ENCODE measurements around the gene NCCRP1.

NCCRP1 gene

DNA sequence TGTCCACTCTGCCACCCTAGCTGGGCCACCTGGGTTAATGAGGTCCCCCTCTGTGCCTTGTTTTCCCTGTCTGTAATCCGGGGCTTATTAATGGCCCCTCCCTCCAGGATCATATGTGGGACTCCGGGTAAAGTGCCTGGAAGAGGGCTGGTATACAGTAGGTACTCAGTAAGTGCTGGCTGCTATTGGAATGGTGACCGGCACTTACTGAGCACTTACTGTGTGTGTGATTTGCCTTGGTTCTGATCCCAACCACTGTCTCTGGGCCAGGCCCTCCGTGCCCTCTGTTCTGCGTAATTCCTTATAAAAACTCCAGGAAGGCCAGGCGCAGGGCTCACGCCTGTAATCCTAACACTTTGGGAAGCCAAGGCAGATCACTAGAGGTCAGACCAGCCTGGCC, 30.9 kb upstream of the NCCRP1 start:
- no peak for DNase-seq

DNA sequence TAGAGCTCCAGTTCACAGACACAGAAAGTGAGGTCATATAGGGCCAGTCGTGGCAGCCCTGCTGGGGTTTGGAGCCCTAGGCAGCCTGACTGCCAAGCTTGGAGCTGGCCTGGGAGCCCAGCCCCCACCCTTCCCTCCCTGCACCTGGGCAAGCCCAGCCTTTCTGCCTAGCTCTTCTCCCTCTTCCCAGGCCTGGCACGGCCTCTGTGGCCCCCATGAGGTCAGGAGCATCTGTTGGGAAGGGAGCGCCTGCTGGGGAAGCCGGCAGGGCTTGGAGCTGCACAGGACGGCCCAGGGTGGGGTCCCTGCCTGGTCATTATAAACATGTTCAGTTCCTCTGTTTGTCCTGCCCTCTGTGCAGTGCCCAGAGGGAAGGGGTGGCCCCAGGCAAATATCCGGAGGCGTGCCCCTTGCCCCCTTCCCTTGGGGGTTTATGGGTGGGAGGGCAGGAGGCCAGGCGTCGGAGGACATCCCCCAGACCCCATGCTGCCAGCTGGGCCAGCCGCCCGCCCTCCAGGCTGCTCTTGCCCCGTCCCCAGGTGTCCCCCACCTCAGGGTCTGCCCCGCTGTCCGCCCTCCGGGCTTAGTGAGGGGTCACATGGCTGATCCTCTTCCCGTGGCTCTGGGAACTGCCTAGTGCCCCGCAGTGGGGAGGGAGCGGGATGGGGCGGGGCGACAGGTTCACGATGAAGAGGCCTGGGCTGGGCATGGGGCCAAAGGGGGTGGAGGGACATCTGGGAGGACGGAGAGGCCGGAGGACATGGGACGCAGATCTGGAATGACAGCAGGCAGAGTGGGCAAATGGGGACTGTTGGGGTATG, 30.0 kb upstream of the NCCRP1 start:
- DNase-seq: peak; percentile 87

DNA sequence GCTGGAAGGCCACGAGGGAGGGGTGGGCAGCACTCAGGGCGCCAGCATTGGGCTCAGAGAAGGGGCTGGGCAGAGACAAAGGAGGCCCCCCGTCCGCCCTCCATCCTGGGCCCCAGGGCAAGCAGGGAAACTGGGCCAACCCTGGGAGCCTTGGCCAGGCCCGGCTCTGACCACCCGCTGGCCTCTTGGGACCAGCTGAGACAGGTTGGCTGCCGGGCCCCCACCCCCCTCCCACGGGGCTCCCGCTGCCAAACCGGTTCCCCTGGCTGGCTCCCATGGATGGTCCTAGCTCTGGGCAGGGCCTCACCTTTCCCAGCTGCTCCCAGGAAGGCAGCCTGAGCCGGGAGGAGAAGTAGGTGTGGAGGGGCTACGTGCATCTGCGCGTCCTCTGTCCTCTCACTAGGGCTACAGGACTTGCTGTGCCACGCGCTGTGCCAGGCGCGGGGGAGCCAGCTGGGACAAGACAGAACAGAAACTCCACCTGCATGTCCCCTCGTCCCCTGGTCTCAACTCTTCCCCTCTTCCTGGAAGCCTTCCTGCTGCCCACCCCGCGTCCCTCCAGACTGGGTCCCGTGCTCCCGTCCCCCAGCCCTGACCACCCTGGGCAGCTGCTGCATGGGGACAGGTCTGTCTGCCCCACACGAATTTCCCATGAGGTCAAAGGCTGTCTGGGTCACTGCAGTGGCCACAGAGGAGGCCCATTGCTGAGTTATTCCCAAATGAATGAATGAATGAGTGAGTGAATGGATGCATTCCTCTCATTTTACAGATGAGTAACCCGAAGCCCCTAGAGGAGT, 29.1 kb upstream of the NCCRP1 start:
- DNase-seq: peak; percentile 89

DNA sequence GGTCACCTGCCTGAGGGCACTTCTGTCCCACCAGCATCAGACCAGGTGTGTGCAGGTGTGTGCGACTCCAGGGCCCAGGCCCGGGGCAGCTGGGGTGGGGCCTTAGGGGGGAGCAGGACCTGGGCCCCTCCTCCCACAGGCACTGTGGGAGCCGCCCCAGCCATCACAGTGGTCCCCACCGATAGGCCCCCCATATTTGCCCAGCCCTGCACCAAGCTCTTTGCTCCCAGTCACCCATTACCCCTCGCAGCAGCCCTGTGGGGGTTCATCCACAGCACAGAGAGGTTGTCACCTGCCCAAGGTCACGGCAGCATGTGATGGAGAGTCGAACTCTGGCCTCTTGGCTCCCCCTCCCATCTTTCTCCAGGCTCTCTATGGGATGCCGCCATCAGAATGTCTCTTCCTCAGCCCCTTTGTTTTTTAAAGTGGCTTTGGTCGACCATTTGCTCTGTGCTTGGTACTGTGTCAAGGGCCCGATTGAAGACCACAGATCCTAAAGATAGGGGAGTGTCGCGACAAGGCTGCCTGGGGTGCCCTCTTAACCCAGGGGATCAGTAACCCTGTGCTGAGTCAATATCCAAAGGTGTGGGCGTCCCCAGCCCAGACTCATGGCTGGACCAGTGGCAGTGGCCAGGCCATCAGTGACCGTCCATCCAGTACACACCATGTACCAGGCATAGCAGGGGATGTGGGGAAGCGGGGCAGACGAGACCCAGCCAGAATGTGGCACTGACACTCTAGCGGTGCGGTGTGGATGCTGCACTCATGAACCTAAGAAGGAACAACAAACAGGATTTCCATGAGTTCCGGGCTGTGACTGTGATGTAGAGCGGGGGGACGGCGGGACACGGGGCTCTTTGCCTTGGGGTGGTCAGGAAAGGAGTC, 28.3 kb upstream of the NCCRP1 start:
- DNase-seq: no peak

DNA sequence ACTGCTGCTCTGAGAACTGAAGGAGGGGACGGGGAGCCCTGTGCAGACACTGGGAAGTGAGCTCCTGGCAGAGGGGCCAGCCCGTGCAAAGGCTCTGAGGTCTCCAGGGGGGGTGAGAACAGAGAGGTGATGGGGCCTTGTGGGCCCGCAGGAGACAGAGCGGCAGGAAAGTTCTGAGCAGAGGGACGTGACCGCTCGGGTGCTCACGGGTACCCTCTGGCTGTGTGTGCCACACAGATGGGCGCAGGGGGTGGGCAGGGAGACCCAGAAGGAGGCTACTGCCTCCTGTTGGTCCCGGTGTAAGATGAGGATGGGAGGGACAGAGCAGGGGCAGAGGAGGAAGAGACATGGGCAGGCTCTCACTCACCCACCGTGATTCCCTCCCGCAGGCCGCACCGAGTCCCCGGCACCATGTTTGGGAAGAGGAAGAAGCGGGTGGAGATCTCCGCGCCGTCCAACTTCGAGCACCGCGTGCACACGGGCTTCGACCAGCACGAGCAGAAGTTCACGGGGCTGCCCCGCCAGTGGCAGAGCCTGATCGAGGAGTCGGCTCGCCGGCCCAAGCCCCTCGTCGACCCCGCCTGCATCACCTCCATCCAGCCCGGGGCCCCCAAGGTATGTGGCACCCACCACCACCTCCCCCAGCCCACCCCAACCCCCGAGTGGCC, 27.5 kb upstream of the NCCRP1 start:
- no peak for DNase-seq

DNA sequence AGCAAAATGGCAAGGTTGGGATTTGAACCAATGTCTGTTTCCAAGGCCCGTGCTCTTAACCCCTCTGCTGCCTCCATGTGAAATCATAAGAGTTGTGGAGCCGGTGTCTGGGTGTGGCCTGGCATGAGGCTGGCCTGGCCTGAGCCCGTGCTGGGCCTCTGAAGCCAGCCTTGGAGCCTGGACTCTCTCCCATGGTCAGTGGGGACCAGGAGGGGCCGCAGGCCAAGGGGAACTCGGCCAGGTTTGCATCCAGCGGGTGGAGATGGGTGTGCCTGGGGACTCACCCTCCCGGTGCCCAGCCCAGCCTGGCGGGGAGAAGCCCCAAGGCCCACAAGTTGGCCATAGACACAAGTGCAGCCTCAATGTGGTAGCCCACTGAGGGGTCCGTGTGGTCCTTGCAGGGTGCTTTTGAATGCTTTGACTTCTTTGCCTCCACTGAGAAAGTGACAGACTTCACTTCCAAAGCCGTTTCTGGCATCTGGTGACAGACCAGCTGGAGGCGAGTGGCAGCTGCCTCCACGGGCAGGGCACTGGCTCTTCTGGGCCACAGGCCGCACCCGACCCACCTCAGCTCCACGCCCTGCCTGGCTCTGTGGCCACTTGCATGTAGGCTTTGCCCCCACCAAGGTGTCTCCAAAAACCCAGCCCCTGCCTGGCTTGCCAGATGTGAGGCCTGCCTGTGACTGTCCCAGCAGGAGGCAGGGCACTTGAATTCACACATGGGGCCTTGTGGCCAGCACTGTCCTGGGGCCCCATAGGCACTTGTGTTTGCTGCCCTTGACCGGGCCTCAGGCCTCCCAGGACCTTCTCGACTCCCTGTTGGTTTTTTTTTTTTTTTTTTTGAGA, 26.2 kb upstream of the NCCRP1 start:
- no peak for DNase-seq

DNA sequence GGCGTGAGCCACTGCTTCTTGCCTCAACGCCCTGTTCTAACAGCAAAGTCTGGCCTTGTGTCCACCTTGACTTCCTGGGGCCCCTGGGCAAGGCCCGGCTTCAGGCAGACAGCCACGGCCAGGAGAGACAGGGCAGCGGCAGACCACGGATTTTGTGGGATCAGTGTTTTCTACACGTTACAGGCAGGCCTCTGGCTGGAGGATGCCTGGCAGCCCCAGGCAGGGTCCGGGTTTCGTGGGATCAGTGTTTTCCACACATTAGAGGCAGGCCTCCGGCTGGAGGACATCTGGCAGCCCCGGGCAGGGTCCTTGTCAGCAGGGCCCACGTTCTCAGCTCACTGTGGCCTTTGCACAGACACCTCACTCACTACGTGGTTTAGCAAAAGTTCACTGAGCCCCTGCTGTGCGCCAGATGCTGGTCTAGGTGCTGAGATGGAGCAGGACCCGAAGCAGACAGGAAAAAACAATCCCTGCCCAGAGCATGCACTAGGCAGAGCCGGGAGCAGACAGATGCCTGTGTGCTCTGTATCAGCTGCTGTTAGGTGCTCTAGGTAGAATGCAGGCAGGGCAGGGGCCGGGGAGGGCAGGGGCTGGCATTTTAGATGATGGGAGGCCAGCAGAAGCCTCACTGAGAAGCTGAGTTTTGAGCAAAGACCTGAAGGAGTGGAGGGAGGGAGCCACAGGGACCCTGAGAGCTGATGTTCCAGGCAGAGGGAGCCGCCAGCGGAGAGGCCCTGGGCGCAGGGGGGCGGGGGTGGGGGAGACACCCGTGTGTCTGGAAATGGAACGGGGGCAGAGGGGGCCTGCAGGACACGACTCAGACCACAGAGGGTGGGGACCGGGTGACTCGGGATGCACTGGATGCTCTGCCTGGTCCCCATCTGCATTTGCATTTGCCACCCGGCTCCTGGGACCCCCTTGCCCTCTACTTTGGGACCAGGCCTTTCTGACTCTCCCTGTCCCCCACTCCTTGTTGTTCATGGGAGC, 25.0 kb upstream of the NCCRP1 start:
- DNase-seq: no peak

DNA sequence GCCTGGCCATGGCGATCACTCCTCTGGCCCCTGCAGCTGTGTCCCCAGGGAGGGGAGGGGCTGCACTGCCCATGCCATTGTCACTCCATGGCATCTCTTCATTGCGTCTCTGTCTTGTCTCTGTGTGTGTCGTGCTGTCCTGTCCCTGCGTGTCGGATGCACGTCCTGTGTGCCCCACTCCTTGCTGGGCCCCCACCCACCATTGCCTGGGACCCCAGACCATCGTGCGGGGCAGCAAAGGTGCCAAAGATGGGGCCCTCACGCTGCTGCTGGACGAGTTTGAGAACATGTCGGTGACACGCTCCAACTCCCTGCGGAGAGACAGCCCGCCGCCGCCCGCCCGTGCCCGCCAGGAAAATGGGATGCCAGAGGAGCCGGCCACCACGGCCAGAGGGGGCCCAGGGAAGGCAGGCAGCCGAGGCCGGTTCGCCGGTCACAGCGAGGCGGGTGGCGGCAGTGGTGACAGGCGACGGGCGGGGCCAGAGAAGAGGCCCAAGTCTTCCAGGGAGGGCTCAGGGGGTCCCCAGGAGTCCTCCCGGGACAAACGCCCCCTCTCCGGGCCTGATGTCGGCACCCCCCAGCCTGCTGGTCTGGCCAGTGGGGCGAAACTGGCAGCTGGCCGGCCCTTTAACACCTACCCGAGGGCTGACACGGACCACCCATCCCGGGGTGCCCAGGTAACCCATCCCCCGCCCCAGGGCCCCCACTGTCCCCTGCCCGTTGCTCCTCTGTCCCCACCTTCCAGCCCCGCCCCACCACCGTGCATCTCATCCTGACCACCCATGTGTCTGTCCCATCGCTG, 23.9 kb upstream of the NCCRP1 start:
- no peak for DNase-seq

DNA sequence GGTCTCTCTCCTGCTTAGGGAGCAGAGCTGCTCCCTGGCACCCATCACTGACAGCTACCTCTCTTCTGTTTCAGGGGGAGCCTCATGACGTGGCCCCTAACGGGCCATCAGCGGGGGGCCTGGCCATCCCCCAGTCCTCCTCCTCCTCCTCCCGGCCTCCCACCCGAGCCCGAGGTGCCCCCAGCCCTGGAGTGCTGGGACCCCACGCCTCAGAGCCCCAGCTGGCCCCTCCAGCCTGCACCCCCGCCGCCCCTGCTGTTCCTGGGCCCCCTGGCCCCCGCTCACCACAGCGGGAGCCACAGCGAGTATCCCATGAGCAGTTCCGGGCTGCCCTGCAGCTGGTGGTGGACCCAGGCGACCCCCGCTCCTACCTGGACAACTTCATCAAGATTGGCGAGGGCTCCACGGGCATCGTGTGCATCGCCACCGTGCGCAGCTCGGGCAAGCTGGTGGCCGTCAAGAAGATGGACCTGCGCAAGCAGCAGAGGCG, 23.2 kb upstream of the NCCRP1 start:
- DNase-seq: no peak

DNA sequence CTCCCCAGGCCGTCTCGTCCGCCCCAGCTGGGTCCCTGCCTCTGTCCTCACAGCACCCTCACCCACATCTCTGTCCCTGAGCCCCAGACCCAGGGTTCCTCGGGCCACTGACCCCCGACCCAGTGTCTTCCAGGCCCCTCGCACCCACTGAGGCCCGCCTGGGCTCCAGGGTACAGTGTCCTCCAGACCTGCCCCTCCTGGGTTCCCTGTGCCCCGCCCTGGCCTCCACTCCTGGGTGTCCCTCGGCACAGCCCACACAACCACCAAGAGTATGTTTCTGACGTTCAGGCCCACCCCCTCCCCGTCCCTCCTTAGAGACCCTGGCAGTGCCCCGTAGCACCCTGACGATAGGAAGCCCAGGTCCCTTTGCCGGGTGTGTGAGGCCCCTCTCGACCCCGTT, 22.6 kb upstream of the NCCRP1 start:
- no peak for DNase-seq

DNA sequence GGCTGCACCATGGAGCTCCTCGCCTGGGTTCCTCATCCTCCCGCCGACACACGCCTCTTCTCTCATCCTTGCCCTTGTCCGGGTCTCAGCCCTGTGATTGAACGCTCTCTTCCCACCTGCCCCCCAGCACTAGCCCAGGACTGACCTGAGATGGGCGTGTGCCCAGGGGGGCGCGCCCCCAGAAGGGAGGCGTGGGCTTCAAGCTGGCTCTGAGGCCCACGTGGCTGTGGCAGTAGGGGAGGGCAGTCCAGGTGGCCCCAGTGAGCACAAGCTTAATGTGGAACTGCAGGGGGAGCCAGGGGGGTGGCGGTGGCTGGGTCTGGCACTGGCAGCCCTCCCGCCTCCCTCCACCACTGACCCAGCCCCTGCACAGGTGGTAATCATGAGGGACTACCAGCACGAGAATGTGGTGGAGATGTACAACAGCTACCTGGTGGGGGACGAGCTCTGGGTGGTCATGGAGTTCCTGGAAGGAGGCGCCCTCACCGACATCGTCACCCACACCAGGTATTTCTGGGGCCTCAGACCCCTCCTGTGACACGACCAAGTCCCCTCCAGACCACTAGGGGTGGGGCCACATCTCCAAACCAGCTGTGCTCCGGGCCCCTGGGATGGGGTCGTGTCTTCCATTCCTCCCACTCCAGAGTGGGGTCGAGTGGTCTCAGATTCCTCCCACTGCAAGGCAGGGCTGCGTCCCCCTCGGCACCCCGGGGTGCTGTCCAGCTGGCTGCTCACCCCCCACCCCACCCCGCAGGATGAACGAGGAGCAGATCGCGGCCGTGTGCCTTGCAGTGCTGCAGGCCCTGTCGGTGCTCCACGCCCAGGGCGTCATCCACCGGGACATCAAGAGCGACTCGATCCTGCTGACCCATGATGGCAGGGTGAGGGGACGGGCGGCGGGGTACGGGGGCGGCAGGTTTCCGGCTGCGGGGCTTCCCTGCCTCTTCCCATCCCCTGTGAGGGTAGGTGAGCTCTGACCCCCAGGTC, 21.9 kb upstream of the NCCRP1 start:
- DNase-seq: no peak

DNA sequence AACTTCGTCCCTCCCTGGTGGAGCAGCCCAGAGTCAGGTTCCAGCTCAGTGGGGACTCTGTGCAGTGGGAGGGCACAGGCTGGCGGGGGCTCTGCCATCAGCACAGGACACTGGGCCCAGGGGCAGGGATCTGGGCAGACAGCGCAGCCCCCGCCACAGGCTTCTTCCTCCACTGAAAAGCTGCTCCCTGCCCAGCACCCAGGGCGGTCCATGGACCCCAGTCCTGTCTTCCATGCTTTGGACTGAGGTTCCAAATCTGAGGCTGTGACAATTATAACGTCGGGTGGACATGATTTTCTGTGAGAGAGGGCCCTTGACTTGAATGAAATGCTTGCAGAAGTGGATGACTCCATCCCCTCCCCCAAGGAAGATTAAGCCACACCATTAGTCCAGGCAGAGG, 21.2 kb upstream of the NCCRP1 start:
- DNase-seq: no peak

DNA sequence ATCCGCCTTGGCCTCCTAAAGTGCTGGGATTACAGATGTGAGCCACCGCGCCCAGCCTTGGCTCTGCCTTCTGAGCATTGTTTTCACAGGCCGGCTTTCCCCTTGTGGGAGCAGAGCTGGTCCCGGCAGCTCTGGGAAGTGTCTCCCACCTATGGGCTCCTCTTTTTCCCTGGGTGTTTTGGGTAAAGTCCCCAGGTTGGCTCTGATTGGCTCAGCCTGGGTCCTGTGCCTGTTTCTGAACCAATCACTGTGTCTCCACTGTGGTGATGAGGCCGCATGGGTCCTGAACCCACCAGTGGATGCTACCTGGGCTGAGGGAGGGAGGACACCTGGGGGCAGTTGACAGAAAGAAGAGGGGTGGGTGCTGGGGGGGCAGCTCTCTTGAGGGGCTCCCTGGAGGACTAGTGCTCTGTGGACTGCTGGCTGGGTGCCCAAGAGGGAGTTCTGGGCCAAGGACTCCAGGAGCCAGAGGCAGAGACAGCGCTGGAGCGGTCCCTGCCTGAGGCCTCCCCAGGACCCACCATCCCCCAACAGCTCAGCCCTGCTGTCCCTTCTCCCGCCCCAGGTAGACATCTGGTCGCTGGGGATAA, 19.6 kb upstream of the NCCRP1 start:
- no peak for DNase-seq

DNA sequence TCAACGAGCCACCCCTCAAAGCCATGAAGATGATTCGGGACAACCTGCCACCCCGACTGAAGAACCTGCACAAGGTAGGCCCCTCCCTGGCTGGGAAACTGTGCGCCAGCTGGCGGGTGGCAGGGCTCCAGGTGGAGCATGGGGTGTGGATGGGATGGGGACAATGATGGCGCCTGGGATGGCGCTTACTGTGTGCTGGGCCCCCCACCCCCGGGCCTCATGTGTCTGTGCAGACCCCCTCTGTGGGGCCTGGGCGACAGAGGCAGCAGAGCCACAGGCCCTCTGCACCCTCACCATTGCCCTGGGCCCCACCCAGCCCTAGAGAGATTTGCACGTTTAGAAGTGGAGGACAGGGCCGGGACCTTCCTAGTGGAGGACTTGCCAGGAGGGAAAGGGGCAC, 19.0 kb upstream of the NCCRP1 start:
- DNase-seq: no peak

DNA sequence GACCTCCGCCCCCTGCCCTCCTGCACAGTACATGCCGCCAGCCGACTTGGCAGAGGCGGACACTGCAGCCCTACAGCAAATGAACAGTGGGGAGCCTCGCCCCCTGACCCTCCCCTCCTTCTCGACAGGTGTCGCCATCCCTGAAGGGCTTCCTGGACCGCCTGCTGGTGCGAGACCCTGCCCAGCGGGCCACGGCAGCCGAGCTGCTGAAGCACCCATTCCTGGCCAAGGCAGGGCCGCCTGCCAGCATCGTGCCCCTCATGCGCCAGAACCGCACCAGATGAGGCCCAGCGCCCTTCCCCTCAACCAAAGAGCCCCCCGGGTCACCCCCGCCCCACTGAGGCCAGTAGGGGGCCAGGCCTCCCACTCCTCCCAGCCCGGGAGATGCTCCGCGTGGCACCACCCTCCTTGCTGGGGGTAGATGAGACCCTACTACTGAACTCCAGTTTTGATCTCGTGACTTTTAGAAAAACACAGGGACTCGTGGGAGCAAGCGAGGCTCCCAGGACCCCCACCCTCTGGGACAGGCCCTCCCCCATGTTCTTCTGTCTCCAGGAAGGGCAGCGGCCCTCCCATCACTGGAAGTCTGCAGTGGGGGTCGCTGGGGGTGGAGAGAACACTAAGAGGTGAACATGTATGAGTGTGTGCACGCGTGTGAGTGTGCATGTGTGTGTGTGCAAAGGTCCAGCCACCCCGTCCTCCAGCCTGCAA, 18.3 kb upstream of the NCCRP1 start:
- no peak for DNase-seq

DNA sequence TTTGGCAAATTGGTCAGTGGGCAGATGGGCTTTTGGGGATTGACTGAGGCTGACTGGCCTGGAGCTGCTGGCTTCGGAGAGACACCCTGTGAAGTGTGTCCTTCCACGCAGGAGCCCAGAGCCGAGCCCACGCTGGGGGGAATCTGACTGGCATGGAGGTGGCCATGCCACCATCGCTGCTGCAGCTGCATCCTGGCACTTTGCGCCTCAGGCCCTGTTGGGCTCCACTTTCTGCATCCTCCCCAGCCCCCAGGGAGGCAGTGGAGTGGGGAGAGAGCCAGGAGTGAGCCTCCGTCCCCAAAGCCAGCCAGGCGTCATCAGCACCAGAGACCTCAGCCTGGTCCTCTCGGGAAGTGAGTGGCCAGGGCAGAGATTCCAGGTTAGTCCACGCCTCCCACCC, 17.0 kb upstream of the NCCRP1 start:
- no peak for DNase-seq

DNA sequence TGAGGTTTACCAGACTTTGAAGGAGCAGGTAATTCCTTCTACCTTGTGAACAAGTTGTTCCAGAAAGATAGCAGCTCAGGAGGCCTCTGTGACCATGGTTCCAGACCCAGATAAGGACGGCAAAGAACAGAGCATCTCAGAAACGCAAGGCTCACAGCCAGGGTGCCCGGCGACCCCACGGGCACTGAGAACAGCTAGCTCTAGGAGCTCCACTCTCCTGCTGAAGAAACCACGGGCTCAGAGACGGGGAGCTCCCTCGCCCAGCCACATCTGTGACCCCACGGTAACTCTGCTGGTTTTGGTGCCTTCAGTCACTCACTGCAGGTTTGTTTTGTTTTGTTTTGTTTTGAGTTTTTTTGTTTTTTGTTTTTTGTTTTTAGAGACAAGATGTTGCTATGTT, 16.0 kb upstream of the NCCRP1 start:
- no peak for DNase-seq
